COLO668 (cell line): ENCODE results near the gene RBP2.
"Not testable (repeated sequence)": the region's sequence is repeated elsewhere in the genome, so short reads cannot be mapped to it uniquely, and the experiment has no call there.

Experiments
- DNase-seq: peaks from one replicate; lab custom pipeline; 2025; ENCODE audit not compliant: unreplicated experiment; lab: John Stamatoyannopoulos, UW

Gene RBP2

GRCh38 chr3:139444446-139444845, 31.9 kb downstream of the RBP2 start:
- DNase-seq = no peak

DNA sequence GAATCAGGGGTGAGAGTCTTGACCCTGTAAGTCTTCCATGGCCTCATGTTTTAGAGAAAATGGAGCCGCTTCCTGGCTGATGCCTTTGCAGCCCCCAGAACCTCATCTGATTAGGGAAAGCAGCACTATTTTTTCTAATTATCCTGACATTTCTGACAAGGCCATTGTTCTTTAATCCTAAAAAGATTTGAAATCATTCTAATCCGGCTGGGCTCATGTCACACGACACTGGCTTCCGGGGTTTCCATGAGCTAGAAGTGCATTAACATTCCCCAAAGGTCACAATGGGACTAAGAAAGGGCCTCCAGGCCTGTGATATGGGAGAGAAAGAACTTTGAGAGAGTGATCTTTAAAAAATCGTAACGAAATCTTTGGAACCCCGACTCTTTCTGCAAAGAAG, 33.1 kb downstream of the RBP2 start:
- DNase-seq = no peak

DNA sequence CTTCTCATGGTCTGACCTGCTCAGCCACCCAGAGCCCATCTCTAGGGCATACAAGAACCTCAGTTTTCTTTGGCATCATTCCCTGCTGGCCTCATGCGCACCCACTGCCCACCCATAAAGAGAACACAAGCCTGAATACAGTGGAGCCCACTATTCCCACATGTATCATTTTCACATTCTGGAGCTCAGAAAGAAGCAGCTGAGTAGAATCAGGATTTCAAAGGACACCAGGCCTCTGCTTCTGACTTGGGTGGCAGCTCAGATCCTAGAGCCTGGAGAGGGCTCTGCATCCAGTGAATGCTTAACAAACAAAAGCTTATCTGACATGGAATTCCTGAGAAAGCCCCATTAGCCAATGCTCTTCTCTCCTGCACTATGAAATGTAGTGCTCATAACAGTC, 34.7 kb downstream of the RBP2 start:
- no peak for DNase-seq

- no peak for DNase-seq
These were observed 35.4 kb downstream of the RBP2 start for GRCh38 chr3:139440639-139441556.

- no peak for DNase-seq
These were observed 37.0 kb downstream of the RBP2 start for GRCh38 chr3:139439278-139439677.

DNA sequence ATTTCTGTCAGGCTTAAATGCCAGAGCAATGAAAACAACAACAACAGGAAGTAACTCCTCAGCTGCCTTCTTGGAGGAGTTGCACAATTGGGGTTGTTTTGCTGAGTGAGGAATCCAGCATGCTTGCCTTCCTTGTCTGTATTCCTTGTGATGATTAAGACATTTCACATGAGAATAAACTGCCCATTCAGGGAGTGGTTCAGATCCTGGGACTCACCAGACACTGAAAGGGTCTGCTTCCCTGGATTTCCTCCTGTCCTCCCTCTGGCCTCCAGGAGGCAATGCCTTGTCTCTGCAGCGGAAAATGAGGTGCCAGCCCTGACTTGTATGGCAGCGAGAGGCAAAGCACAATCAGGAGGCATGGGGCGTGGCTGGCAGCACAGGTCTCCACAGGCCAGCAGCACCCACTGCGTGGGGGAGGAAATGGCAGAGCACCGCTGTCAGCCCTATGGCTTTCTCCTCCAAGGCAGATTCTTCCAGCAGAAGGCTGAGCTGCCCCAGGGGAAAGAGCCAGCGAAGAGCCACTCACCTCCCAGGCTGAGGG, 41.5 kb downstream of the RBP2 start:
- no peak for DNase-seq

DNA sequence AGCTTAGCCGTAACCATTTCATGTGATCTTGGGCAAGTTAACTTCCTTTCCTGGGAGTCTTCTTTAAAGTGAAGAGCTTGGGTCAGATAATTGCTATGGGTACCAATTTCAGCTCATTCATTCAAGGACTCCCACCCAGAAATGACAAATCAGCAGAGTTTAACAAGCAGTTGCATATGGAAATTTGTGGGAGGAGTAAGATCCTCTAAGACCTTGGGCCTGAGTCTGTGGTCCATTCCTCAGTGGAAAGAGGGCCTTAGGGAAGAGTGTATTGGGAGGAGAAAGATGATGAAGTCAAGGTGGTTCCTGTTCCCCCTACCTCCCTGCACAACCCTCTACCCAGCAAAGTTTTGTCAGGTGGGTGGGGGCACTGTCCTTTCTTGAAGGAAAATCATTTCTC, 42.1 kb downstream of the RBP2 start:
- DNase-seq = no peak

DNA sequence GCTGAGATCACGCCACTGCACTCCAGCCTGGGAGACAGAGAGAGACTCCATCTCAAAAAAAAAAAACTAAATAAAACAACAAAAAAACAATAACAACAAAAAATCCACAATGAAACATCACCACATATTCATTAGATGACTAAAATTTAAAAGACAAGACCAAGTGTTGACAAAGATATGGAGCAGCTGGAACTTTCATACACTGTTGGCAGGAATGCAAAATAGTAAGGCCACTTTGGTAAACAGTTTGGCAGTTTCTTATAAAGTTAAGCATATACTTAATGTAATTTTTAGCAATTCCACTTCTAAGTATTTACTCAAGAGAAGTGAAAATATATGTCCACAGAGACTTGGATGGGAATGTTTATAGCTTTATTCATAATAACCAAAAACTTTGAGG, 43.2 kb downstream of the RBP2 start:
- DNase-seq = no peak

DNA sequence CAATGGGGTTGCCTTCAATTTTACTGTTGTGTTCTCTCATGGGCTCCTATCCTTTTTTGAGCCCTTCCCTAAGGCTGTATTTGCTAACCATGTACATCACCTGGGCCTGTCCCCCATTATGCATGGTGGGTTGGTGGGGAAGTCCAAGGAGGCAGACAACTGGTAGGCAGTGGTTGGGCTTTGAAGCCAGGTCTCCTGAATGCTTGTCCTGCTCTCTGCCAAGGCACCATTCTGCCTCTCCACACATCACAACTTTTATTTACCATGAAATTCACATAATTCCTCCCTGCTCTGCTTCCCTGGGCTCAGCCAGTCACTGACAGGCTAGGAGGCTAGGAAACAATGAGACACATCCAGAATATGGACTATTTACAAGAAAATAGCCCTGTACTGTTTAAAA, 45.8 kb downstream of the RBP2 start:
- no peak for DNase-seq

DNA sequence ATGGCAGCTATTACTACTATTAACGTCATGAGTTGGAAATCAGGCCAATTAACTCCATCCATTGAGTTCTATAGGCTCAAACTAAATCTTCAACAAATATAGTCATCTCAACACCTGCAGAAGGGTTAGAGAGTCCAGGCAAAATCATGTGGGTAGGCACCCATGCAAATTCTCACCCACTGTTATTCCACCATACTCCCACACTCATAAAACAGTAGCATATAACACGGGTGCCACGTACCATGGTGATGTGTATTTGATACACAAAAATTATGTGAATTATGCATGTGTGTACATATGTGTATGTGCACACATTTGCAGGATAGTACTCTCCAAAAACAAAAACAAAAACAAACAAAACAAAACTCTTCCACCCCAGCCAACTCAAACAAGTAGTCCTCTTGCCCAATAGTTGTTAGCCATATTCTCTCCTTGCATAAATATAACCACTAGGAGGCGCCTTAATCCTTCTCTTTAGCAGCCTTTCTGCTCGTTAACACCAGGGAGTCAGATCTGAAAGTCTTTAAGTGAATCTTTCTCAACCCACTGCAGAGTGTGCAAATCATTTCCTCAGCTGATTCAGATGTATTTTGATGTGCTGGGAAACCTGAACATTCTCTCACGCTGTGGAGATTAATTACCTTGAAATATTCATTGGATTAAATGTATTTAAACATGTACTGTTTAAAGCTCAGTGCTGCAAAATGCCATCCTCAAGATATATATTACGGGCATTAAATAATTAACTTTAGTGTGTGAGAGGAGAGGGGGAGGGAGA, 48.8 kb downstream of the RBP2 start:
- DNase-seq = no peak

DNA sequence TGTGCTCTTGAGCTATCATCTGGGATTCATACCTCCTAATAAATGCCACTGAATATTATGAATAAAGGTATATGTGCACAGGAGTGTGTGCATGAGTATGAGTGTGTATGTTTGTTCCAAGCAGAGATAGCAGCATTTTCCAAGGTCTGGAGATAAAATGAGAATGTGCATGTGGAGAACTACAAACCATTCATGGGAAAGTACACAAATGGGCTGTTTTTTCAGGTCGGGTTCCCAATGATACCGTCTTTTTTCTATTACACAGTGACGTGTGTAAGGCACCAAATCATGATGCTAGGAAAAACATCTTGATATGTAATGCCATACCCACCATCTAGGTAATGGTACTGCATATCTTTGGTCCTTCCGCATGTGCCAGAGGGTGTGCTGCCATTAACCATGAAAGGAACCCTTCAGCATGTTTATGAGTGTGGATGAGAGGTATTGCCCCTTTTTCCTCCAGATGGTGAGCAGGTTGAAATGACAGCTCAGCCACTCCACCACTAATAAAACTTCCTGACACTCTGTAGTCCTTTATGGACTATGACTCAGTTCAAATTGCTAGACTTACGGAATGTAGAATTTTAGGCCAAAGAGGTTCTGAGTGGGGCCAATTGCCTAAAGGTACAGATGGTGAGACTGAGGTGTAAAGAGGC, 50.4 kb downstream of the RBP2 start:
- DNase-seq = no peak

DNA sequence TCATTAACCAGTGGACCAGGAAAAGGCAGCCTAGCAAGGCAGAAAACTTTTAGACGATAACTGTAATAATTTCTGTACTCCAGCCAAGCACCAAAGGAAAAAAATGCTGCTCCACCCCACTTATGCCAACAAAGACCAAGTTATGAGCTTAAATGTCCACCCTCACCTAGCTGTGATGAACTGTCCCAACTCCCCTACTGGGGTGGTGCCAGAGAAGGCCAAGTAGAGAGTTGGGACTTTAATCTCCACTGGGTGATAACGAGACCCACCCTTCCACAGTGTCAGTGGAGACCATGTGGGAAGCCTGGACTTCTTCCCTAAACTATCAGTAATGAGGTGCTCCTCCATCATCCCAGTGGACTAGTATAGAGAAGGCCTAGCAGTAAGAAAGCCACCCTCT, 53.1 kb downstream of the RBP2 start:
- DNase-seq = no peak

DNA sequence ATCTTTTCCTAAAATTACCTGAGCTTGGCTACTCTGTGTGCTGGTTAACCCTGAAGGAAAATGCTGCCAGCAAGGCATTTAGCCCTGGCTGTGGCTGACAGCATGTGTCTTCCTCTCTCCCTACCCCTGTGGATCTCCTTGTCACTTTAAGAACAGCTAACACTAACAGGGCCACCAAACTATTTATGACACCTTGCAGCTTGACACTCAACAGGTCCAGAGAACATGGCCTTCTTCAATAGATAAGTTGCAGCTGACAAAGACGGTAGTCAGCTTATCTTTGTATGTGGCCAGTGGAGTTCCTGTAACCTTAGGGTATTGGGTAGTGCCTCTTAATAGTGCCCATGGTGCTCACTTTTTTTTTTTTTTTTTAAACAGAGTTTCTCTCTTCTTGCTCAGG, 54.9 kb downstream of the RBP2 start:
- no peak for DNase-seq

- no peak for DNase-seq
These were observed 55.3 kb downstream of the RBP2 start for GRCh38 chr3:139421040-139421439.

- DNase-seq = no peak
These were observed 58.2 kb downstream of the RBP2 start for GRCh38 chr3:139418144-139418543.

DNA sequence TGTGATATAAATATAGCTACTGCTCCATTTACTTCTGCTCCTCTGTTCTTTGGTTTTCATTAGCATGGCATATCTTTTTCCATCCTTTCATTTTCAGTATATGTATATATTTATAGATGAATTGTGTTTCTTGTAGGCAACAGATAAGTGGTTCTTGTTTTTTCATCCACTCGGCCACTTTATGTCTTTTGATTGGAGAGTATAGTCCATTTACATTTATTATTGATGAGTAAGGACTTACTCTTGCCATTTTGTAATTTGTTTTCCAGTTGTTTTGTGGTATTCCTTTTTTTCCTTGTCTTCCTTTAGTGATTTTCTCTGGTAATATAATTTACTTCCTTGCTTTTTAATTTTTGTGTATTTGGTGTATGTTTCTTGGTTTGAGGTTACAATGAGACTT, 60.0 kb downstream of the RBP2 start:
- DNase-seq = no peak

- no peak for DNase-seq
These were observed 61.6 kb downstream of the RBP2 start for GRCh38 chr3:139414608-139415224.

- not testable (repeated sequence) for DNase-seq
These were observed 63.4 kb downstream of the RBP2 start for GRCh38 chr3:139412891-139413290.
